ENCODE measurements around the gene ADNP.
A peak's percentile ranks its signal among the peaks of the same experiment; 100 is the strongest.
"Not testable (repeated sequence)": the region's sequence is repeated elsewhere in the genome, so short reads cannot be mapped to it uniquely, and the experiment has no call there.

ADNP gene

GRCh38 chr20:50931306-50932015 lies at the start of gene ADNP:
Gene ADNP (minus strand): TSS chr20:50931437. CDS start chr20:50903996, 27,441 bp downstream.
- DNase-seq: peak; percentile 98

GRCh38 chr20:50980071-50980681 lies 48.9 kb upstream of the ADNP start:
- DNase-seq: peak; percentile 14

DNA sequence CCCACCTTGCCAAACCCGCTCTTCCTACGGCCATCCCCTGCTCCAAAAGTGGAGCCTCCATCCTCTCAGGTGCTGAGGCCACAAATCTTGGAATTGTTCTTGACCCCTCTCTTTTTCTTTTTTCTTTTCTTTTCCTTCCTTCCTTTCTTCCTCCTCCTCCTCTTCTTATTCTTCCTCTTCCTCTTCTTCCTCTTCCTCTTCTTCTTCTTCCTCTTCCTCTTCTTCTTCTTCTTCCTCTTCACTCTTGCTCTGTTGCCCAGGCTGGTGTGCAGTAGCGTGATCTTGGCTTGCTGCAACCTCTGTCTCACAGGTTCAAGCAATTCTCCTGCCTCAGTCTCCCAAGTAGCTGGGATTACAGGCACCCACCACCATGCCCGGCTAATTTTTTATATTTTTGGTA lies 47.3 kb upstream of the ADNP start:
- DNase-seq: not testable (repeated sequence)

GRCh38 chr20:50977066-50978021 lies 46.1 kb upstream of the ADNP start:
- no peak for DNase-seq

GRCh38 chr20:50975701-50976330 lies 44.6 kb upstream of the ADNP start:
- DNase-seq: no peak

- DNase-seq: no peak
Measured at GRCh38 chr20:50969912-50970311, 38.7 kb upstream of the ADNP start.

- DNase-seq: no peak
Measured at GRCh38 chr20:50969435-50969834, 38.2 kb upstream of the ADNP start.

DNA sequence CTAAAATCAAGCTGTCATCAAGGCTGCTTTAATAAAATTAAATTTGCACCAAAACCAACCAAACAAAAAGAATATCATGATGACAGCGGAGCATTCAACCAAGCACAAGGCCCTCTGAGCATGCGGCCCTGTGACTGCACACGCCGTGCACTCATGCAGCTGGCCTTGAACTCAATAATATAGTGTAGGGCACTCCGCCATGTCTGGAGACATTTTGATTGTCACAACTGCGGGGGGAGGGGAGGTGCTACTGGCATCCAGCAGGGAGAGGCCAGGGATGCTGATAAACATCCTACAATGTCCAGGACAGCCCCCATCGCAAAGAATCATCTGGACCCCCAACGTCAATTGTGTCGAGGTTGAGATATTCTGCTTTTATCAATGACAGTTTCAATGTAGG lies 37.1 kb upstream of the ADNP start:
- DNase-seq: no peak

GRCh38 chr20:50967586-50967985 lies 36.3 kb upstream of the ADNP start:
- DNase-seq: no peak

- DNase-seq: no peak
Measured at GRCh38 chr20:50959543-50960126, 28.4 kb upstream of the ADNP start.

DNA sequence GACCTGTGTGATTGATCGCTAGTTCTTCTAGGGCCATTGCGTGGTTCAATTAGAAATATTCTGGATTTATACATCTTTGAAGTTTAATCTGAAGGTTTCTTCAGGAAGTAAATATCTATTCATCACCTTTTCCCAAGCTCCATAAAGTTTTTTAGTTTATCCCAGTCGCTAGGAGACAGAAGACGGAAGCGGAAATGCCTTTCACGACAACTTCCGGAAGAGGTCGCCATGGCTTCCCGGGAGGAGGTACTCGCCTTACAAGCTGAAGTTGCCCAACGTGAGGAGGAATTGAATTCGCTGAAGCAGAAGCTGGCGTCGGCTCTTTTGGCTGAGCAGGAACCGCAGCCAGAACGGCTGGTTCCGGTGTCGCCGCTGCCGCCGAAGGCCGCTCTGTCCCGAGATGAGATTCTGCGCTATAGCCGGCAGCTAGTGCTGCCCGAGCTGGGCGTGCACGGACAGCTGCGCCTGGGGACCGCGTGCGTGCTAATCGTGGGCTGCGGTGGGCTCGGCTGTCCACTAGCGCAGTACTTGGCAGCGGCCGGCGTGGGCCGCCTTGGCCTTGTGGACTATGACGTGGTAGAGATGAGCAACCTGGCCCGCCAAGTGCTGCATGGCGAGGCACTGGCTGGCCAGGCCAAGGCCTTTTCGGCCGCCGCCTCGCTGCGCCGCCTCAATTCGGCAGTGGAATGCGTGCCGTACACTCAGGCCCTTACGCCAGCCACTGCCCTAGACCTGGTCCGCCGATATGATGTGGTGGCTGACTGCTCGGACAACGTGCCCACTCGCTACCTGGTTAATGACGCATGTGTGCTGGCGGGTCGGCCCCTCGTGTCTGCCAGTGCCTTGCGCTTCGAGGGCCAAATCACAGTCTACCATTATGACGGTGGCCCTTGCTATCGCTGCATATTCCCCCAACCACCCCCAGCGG lies 27.6 kb upstream of the ADNP start, which contains the start of gene MOCS3:
MOCS3 (plus strand) TSS at position 204 of the 928 bp plus-strand sequence; CDS start at position 229, 25 bp downstream.
- peak; percentile 98 for DNase-seq

DNA sequence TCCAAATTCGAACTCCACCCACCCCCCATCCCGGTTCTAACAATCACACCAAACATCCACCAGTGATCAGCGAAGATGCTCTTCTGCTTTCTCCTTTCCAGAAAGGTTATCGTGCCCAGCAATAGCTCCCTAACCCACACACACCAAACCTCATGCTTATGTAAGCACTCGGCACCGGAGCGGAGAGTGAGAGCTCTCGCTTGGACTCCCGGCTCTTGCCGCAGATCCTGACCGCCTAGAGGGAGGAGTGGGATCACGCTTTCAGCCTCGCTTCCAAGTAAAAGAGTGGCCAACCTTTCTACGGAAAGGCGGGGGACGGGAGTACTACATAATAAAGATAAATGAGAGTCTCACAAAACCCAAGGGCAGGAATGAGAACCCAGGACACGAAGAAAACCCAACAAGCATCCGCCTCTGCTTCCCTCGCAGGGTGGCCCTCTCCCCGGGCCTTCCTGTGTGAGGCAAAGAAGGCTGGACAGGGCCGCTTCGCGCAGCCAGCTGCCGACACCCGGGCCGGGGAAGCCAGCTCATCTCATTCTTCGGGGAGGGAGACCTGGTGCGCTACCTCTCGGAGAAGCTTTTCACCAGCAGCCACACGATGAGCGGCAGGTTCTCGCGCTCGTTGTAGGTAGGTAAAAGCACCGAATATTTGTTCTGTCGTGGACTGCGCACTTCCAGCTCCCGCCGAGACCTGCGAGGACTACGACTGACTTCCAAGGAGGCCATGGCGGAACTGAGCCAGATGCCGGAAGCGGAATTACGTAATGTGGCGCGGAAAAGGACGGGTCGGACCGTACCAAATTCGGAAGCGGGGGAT lies 26.8 kb upstream of the ADNP start, which contains the start of gene DPM1:
DPM1 (minus strand) TSS at position 735 of the 817 bp plus-strand sequence; CDS start at position 726, 9 bp downstream.
- peak; percentile 98 for DNase-seq

DNA sequence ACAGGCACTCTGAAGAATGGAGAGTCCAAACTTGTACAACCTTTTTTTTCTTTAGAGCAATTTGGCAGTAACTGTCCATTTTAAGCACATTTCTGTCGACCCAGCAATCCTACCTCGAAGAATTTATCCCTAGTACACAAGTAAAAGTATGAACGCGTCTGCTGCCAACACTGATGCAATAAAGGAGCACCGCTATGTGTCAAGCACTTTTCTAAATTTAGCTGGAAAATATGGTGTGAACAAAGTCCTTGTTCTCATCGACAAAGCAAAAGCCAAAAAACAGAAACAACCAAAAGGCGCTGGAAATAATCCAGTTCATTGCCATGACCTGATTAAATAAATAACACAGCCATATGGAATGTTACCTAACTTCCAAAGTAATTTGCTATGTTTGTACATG lies 26.0 kb upstream of the ADNP start:
- DNase-seq: no peak

DNA sequence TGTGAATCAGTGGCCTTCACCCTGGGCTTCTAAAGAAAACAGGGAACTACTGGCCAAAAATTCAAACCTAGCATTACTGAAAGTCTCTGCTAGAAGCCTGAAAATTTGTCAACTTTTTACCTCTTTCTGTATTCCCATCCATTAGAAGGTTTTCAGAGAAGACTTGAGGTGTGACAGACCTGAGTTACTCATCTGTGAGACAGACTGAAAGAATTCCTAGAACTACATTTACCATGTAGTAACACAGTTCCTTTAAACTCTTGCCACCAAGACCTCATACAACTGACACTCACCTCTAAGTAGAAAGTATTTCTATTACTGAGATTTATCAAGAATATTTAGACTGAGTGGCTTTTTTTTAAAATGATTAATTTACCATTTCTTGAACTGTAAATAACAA lies 22.6 kb upstream of the ADNP start:
- DNase-seq: no peak

GRCh38 chr20:50953196-50953595 lies 22.0 kb upstream of the ADNP start:
- no peak for DNase-seq

GRCh38 chr20:50948132-50948785 lies 17.0 kb upstream of the ADNP start:
- no peak for DNase-seq

- no peak for DNase-seq
Measured at GRCh38 chr20:50943069-50943468, 11.8 kb upstream of the ADNP start.

DNA sequence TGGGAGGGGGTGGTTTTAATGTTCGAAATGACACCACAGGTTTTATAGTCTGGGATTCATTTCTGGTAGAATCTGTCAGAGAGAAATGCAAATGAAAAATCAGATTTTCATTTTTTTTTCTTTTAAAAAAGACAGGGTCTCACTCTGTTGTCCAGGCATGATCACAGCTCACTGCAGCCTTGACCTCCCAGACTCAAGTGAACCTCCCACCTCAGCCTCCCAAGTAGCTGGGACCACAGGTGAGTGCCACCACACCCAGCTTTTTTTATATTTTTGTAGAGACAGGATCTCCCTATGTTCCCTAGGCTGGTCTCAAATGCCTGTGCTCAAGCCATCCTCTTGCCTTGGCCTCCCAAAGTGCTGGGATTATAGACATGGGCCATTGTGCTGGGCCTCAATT lies 2.4 kb upstream of the ADNP start:
- no peak for DNase-seq

DNA sequence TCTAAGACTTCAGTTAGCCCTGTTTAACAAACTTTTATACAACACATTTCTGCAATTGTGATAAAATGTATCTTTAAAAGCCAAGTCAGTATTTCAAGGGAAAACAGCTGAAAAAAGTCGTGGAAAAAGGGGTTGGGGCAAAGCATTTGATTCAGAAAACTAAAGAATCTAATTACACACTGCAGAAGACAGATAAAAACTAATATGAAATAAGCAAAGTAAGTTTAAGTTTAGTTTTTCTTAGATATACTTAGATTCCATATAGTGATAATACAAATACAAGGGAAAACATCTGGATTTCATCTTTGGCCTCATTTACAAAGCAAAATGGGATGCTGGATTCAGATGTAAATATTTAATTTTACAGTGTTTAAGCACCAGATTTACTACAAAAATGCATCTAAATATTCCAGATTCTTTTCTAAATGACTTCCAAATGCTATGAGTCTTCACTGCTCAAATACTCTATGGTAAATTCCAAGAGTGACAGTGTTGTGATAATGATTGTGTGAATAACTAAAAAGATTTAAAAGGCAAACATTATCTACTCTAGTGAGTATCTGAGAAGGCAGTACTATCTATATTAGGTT lies 1.5 kb upstream of the ADNP start:
- DNase-seq: no peak
